Measurements from ENCODE around the gene ZFP69B. TPM values are rescaled to one million over a fixed set of nuclear protein-coding genes. Genes with fewer than 3 reads are reported as not detected.

ZFP69B gene
- polyA plus RNA-seq, 3 donors, result 0.20 to 0.67 TPM; not detected in 1

DNA sequence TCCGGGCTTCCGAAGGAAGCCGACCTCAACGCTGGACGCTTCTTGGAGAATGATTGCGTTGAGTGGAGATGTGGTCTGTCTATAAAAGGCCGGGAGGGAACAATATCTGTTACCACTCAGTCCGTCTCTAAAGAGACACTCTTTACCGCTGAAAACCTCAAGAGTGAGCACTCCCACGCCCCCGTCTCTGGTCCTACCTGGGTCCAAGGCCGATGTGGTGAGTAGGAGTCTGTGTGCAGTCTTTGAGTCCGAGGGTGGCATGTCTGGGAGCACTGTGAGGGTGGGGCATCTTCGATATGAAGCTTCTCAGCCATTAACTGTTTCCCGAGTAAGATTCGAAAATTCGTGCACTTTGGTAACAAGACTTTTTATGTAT lies 27.4 kb downstream of the ZFP69B start:
- peak in 1 of 3 donors; percentile 3 for DNase-seq
- Histone ChIP-seq H2AFZ (ENCODE audit: insufficient read depth, low read depth, low read length, poor library complexity, severe bottlenecking) (peak overlapping the region; percentile 96), H3K27ac (ENCODE audit: low read depth in 1 of 2, low read length in 2 of 2) (peak overlapping the region; percentile 29 to 84), H3K79me2 (ENCODE audit: insufficient read depth, low read length) (peaks cover 13% of the 10 kb centered on the region), H3K36me3 (replicated peaks in 1 of 2; ENCODE audit: control insufficient read depth in 1 of 2, insufficient read depth in 2 of 2, low read length in 2 of 2) (peaks cover 9 to 29% of the 10 kb centered on the region in 2 donors), H3K4me2 (replicated peaks; ENCODE audit: extremely low read depth, low read length, poor library complexity, severe bottlenecking) (peak overlapping the region; percentile 99), H4K20me1 (ENCODE audit: insufficient read depth, low read length) (no peaks in the 10 kb centered on the region), H3K27me3 (ENCODE audit: control insufficient read depth in 2 of 2, insufficient read depth in 2 of 2, low read length in 2 of 2) (no peaks in the 10 kb centered on the region), H3K4me1 (ENCODE audit: control insufficient read depth in 1 of 2, insufficient read depth in 2 of 2, low read length in 2 of 2) (peaks cover 8 to 12% of the 10 kb centered on the region in 2 donors), H3K9ac (ENCODE audit: insufficient read depth, low read length, poor library complexity, severe bottlenecking) (peak overlapping the region; percentile 80), H3K4me3 (replicated peaks in 1 of 3; ENCODE audit: low read depth in 2 of 3, low read length in 3 of 3) (peak overlapping the region; percentile 64 to 97 (median 91)), H3K9me3 (replicated peaks in 1 of 2; ENCODE audit: control insufficient read depth in 1 of 2, insufficient read depth in 1 of 2, low read length in 2 of 2) (peaks cover 19 to 46% of the 10 kb centered on the region in 2 donors)
- WGBS (ENCODE audit: insufficient coverage), result 23% methylated on average over 4 of the region's 17 CpGs
- Mint-ChIP-seq H3K4me3 (peak overlapping the region; percentile 89 to 96), H3K36me3 (peaks cover 32 to 34% of the 10 kb centered on the region in 2 donors), H3K9me3 (peaks cover 30 to 62% (median 55%) of the 10 kb centered on the region in 7 donors), H3K27me3 (ENCODE audit: low read depth in 3 of 3) (peaks cover 0 to 2% (median 2%) of the 10 kb centered on the region in 3 donors), H3K4me1 (peaks cover 22% of the 10 kb centered on the region), H3K27ac (peak overlapping the region; percentile 7 to 87 (median 68))
- TF ChIP-seq, protein P1, sequence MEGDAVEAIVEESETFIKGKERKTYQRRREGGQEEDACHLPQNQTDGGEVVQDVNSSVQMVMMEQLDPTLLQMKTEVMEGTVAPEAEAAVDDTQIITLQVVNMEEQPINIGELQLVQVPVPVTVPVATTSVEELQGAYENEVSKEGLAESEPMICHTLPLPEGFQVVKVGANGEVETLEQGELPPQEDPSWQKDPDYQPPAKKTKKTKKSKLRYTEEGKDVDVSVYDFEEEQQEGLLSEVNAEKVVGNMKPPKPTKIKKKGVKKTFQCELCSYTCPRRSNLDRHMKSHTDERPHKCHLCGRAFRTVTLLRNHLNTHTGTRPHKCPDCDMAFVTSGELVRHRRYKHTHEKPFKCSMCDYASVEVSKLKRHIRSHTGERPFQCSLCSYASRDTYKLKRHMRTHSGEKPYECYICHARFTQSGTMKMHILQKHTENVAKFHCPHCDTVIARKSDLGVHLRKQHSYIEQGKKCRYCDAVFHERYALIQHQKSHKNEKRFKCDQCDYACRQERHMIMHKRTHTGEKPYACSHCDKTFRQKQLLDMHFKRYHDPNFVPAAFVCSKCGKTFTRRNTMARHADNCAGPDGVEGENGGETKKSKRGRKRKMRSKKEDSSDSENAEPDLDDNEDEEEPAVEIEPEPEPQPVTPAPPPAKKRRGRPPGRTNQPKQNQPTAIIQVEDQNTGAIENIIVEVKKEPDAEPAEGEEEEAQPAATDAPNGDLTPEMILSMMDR (IDR thresholded peaks at IDR 0.05), result no peak
- intact Hi-C loops (cut with micrococcal nuclease), result no loop called here

DNA sequence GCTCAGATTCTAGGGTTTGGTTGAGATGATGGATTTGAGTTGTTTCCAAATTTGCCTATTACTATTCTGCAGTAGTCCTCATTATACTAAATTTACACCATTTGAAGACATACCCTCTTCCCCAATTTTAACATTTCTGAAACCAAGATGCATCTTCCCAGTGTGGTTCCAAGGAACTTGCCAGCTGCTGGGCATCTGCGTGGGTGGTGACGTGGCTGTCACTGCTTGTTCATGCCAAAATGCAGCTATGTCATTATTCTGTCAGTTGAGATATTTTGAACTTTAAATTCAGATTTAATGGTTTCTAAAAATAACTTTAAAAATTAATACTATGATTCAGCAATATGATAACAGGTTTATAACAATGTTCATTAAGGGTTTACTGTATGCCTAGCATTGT lies 28.0 kb downstream of the ZFP69B start:
- H2AFZ ChIP-seq (ENCODE audit: insufficient read depth, low read depth, low read length, poor library complexity, severe bottlenecking), result peak overlapping the region; percentile 96
- H3K36me3 ChIP-seq (replicated peaks in 1 of 2; ENCODE audit: control insufficient read depth in 1 of 2, insufficient read depth in 2 of 2, low read length in 2 of 2), result peaks cover 15 to 35% of the 10 kb centered on the region in 2 donors
- no peak for DNase-seq
- intact Hi-C loops (cut with micrococcal nuclease), result no loop called here
- H3K79me2 ChIP-seq (ENCODE audit: insufficient read depth, low read length), result peaks cover 13% of the 10 kb centered on the region
- TF ChIP-seq, protein P1 (IDR thresholded peaks at IDR 0.05), result no peak
- Mint-ChIP-seq H3K27me3 (ENCODE audit: low read depth in 3 of 3) (peaks cover 0 to 2% (median 2%) of the 10 kb centered on the region in 3 donors), H3K4me3 (peak overlapping the region; percentile 89 to 96), H3K27ac (no peak overlapping the region), H3K9me3 (peaks cover 27 to 62% (median 54%) of the 10 kb centered on the region in 7 donors), H3K4me1 (peaks cover 22% of the 10 kb centered on the region), H3K36me3 (peaks cover 37 to 40% of the 10 kb centered on the region in 2 donors)
- no peaks in the 10 kb centered on the region for H4K20me1 ChIP-seq (ENCODE audit: insufficient read depth, low read length)
- peak overlapping the region; percentile 80 for H3K9ac ChIP-seq (ENCODE audit: insufficient read depth, low read length, poor library complexity, severe bottlenecking)
- no peaks in the 10 kb centered on the region for H3K27me3 ChIP-seq (ENCODE audit: control insufficient read depth in 2 of 2, insufficient read depth in 2 of 2, low read length in 2 of 2)
- no CpG with 5 or more reads among the region's 2 CpGs for WGBS (ENCODE audit: insufficient coverage)
- peak overlapping the region in 1 of 3 experiments; percentile 97 for H3K4me3 ChIP-seq (replicated peaks in 1 of 3; ENCODE audit: low read depth in 2 of 3, low read length in 3 of 3)
- H3K9me3 ChIP-seq (replicated peaks in 1 of 2; ENCODE audit: control insufficient read depth in 1 of 2, insufficient read depth in 1 of 2, low read length in 2 of 2), result peaks cover 19 to 46% of the 10 kb centered on the region in 2 donors
- peaks cover 8 to 12% of the 10 kb centered on the region in 2 donors for H3K4me1 ChIP-seq (ENCODE audit: control insufficient read depth in 1 of 2, insufficient read depth in 2 of 2, low read length in 2 of 2)
- no peak overlapping the region for H3K27ac ChIP-seq (ENCODE audit: low read depth in 1 of 2, low read length in 2 of 2)
- peak overlapping the region; percentile 99 for H3K4me2 ChIP-seq (replicated peaks; ENCODE audit: extremely low read depth, low read length, poor library complexity, severe bottlenecking)
